ENCODE measurements around the gene FEM1C. TPM values are rescaled to one million over a fixed set of nuclear protein-coding genes. Genes with fewer than 3 reads are reported as not detected.

Gene FEM1C
- total and polyA plus RNA-seq, 10 of the 15 experiments (the other 5 are each of a cell fraction or from before 2014, with no cell fraction given), result 1.9 to 15.6 (median 8.0) TPM

- no peak for TF ChIP-seq JUND (IDR thresholded peaks at IDR 0.05; ENCODE audit: low read depth, low read length)
- TF ChIP-seq PKNOX1 (IDR thresholded peaks at IDR 0.05), result no peak
- TF ChIP-seq NBN (IDR thresholded peaks at IDR 0.05), result no peak
- no peak for TF ChIP-seq LARP7 (IDR thresholded peaks at IDR 0.05)
- no peak for TF ChIP-seq STAT3 (IDR thresholded peaks at IDR 0.05; ENCODE audit: low read depth, low read length)
- peak; percentile 37; the same call in 1 of the 2 replicates for TF ChIP-seq EED (IDR thresholded peaks at IDR 0.05; ENCODE audit: low read depth)
- TF ChIP-seq TCF7 (IDR thresholded peaks at IDR 0.05; ENCODE audit: borderline replicate concordance), result no peak
- TF ChIP-seq NKRF (conservative IDR thresholded peaks at IDR 0.05), result no peak
- peak; percentile 87 to 91 for TF ChIP-seq IKZF2 (IDR thresholded peaks at IDR 0.05)
- TF ChIP-seq BACH1 (IDR thresholded peaks at IDR 0.05; ENCODE audit: borderline replicate concordance), result no peak
- no peak for TF ChIP-seq CHD4 (IDR thresholded peaks at IDR 0.05)
- TF ChIP-seq DPF2 (IDR thresholded peaks at IDR 0.05), result peak; percentile 64
- TF ChIP-seq MYC (IDR thresholded peaks at IDR 0.05; ENCODE audit: insufficient read depth, insufficient read length, insufficient replicate concordance, low read length, severe bottlenecking), result no peak
- peak; percentile 39; the same call in 1 of the 2 replicates for TF ChIP-seq ATF2 (IDR thresholded peaks at IDR 0.05; ENCODE audit: low read length)
- no peak for TF ChIP-seq CTCF (IDR thresholded peaks at IDR 0.05 in 2 of 3, conservative IDR thresholded peaks at IDR 0.05 in 1 of 3; ENCODE audit: control insufficient read depth in 2 of 3, extremely low read depth in 1 of 3, insufficient read depth in 1 of 3, low read depth in 3 of 3, low read length in 3 of 3)
- TF ChIP-seq PML (IDR thresholded peaks at IDR 0.05; ENCODE audit: low read length), result no peak
- no peak for TF ChIP-seq TCF3 (IDR thresholded peaks at IDR 0.05; ENCODE audit: borderline replicate concordance, insufficient read depth, low read depth, low read length)
- no peak for TF ChIP-seq POLR2AphosphoS5 (IDR thresholded peaks at IDR 0.05; ENCODE audit: low read length)
- no peak for TF ChIP-seq KAT2A (conservative IDR thresholded peaks at IDR 0.05; ENCODE audit: control insufficient read depth, low read depth, low read length)
- no peak for TF ChIP-seq EGR1 (IDR thresholded peaks at IDR 0.05; ENCODE audit: borderline replicate concordance in 1 of 2, low read depth in 2 of 2, low read length in 2 of 2)
- no peak for TF ChIP-seq FOXK2 (IDR thresholded peaks at IDR 0.05)
- TF ChIP-seq RAD51 (IDR thresholded peaks at IDR 0.05), result no peak
- TF ChIP-seq IRF5 (IDR thresholded peaks at IDR 0.05; ENCODE audit: borderline replicate concordance), result no peak
- peak; percentile 92 for TF ChIP-seq RUNX3 (IDR thresholded peaks at IDR 0.05; ENCODE audit: low read length)
- TF ChIP-seq NFXL1 (IDR thresholded peaks at IDR 0.05; ENCODE audit: borderline replicate concordance), result no peak
These were observed 49.8 kb downstream of the FEM1C start (continued) for GRCh38 chr5:115494570-115495289.

All from GM12878 (cell line).